ENCODE results near the gene PTPRG. TPM values are rescaled to one million over a fixed set of nuclear protein-coding genes. Genes with fewer than 3 reads are reported as not detected.

Gene PTPRG
- total RNA-seq, 1 donor from 2014 or later: 44.3 TPM

DNA sequence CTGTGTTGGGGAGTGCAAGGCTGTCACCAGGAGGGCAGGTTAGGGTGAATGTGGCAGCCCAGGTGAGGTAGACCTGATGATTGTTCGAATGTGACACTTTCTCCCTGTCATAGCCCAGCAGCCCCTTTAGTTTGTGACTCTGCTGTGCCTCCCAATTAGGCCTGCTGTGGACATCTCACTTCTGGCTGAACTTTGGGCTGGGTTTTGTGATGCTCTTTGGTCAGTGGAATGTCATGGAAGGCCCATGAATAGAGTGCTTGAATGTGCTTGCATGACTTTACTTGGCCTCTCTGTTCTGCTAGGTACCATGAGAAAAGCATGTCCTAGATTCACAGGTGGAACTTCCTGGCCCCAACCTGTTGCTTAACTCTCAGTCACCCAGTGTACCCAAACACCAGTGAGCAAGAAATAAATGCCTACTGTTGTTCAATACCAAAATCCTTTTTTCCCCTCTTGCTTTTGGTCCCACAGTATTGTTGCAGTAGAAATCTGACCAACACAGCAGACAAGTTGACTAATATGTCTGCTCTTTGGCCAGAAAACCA is 249.7 kb downstream of the PTPRG start:
- Mint-ChIP-seq H3K27ac (no peak overlapping the region), H3K4me3 (ENCODE audit: low read depth) (no peak overlapping the region), H3K9me3 (ENCODE audit: low read depth) (no peaks in the 10 kb centered on the region), H3K27me3 (no peaks in the 10 kb centered on the region), H3K4me1 (ENCODE audit: low read depth) (peaks cover 20% of the 10 kb centered on the region), H3K36me3 (ENCODE audit: insufficient read depth) (no peaks in the 10 kb centered on the region)
- no peak for DNase-seq (ENCODE audit: low spot score, unreplicated experiment)
- TF ChIP-seq, protein P1, sequence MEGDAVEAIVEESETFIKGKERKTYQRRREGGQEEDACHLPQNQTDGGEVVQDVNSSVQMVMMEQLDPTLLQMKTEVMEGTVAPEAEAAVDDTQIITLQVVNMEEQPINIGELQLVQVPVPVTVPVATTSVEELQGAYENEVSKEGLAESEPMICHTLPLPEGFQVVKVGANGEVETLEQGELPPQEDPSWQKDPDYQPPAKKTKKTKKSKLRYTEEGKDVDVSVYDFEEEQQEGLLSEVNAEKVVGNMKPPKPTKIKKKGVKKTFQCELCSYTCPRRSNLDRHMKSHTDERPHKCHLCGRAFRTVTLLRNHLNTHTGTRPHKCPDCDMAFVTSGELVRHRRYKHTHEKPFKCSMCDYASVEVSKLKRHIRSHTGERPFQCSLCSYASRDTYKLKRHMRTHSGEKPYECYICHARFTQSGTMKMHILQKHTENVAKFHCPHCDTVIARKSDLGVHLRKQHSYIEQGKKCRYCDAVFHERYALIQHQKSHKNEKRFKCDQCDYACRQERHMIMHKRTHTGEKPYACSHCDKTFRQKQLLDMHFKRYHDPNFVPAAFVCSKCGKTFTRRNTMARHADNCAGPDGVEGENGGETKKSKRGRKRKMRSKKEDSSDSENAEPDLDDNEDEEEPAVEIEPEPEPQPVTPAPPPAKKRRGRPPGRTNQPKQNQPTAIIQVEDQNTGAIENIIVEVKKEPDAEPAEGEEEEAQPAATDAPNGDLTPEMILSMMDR (IDR thresholded peaks at IDR 0.05; ENCODE audit: unreplicated experiment): no peak

DNA sequence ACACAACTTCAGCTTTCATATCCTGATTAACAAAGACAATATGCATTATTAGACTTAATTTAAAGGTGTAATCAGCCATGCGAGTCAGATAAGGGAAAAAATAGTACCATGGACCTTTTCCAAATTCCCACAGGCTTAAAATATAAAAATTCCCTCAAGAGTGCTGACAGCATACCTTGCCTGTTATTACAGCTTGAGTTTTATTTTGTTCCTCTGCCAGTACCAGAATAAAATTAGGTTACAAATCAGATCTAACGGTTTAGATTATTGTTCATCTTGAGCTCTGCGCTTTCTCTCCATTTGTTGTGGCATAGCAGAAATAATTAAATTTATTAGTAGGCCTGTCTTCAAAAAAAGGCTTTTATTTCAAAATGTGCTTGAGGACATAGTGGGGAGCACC is 250.3 kb downstream of the PTPRG start:
- no peak overlapping the region for H3K4me3 Mint-ChIP-seq (ENCODE audit: low read depth)
- H3K27ac Mint-ChIP-seq: no peak overlapping the region
- no peaks in the 10 kb centered on the region for H3K27me3 Mint-ChIP-seq
- TF ChIP-seq, protein P1 (IDR thresholded peaks at IDR 0.05; ENCODE audit: unreplicated experiment): no peak
- H3K9me3 Mint-ChIP-seq (ENCODE audit: low read depth): no peaks in the 10 kb centered on the region
- H3K4me1 Mint-ChIP-seq (ENCODE audit: low read depth): peaks cover 20% of the 10 kb centered on the region
- DNase-seq (ENCODE audit: low spot score, unreplicated experiment): no peak
- no peaks in the 10 kb centered on the region for H3K36me3 Mint-ChIP-seq (ENCODE audit: insufficient read depth)

- Mint-ChIP-seq H3K4me1 (ENCODE audit: low read depth) (peaks cover 17% of the 10 kb centered on the region), H3K27ac (no peak overlapping the region)
Observed at GRCh38 chr3:61812085-61812484, 250.7 kb downstream of the PTPRG start.

DNA sequence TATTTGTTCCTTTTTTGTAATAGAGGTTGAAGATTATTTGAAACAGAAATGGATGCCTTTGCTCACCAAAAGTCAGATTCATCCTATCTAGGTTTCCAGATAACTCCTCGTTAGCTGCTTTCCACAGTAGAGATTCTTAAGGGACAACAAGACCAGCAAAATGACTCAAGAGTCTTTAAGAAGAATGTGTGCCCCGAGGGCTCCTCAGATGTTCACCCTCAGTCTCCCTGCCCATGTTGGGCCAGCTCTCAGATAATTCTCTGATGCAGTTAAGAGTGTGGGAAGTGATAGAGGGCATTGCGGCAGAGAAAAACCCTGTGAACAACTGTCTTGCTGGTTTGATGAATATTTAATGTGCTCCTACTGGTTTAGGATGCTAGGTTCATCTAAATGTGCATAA is 251.1 kb downstream of the PTPRG start:
- no peaks in the 10 kb centered on the region for H3K9me3 Mint-ChIP-seq (ENCODE audit: low read depth)
- H3K4me3 Mint-ChIP-seq (ENCODE audit: low read depth): no peak overlapping the region
- no peaks in the 10 kb centered on the region for H3K36me3 Mint-ChIP-seq (ENCODE audit: insufficient read depth)
- TF ChIP-seq, protein P1 (IDR thresholded peaks at IDR 0.05; ENCODE audit: unreplicated experiment): no peak
- H3K27ac Mint-ChIP-seq: no peak overlapping the region
- H3K4me1 Mint-ChIP-seq (ENCODE audit: low read depth): peaks cover 16% of the 10 kb centered on the region
- no peaks in the 10 kb centered on the region for H3K27me3 Mint-ChIP-seq
- no peak for DNase-seq (ENCODE audit: low spot score, unreplicated experiment)

More at GRCh38 chr3:61812085-61812484, 250.7 kb downstream of the PTPRG start:
- H3K9me3 Mint-ChIP-seq (ENCODE audit: low read depth): no peaks in the 10 kb centered on the region
- no peaks in the 10 kb centered on the region for H3K36me3 Mint-ChIP-seq (ENCODE audit: insufficient read depth)
- H3K27me3 Mint-ChIP-seq: no peaks in the 10 kb centered on the region
- no peak overlapping the region for H3K4me3 Mint-ChIP-seq (ENCODE audit: low read depth)
- TF ChIP-seq, protein P1 (IDR thresholded peaks at IDR 0.05; ENCODE audit: unreplicated experiment): no peak
- no peak for DNase-seq (ENCODE audit: low spot score, unreplicated experiment)

DNA sequence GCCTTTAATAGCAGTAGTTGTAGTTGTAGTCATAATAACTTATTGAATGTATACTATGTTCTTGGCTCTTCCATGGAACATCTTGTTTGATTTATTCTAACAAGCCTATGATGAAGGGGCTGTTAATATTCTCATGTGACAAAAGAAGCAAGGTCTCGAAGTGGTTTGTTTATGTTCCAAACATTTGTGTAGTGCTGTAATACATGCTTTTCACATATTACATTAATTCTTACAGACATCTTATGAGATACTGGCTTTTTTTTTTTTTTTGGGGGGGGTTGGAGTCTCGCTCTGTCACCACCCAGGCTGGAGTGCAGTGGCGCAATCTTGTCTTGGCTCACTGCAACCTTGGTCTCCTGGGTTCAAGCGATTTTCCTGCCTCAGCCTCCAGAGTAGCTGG is 252.3 kb downstream of the PTPRG start:
- Mint-ChIP-seq H3K27ac (no peak overlapping the region), H3K36me3 (ENCODE audit: insufficient read depth) (no peaks in the 10 kb centered on the region), H3K4me1 (ENCODE audit: low read depth) (peaks cover 6% of the 10 kb centered on the region), H3K27me3 (no peaks in the 10 kb centered on the region), H3K9me3 (ENCODE audit: low read depth) (no peaks in the 10 kb centered on the region), H3K4me3 (ENCODE audit: low read depth) (no peak overlapping the region)
- TF ChIP-seq, protein P1 (IDR thresholded peaks at IDR 0.05; ENCODE audit: unreplicated experiment): no peak
- DNase-seq (ENCODE audit: low spot score, unreplicated experiment): no peak
